ENCODE results near the gene HOXB4.
A peak's percentile ranks its signal among the peaks of the same experiment; 100 is the strongest.

HOXB4 gene

GRCh38 chr17:48615963-48616716, 38.0 kb upstream of the HOXB4 start:
- DNase-seq (ENCODE audit: low read depth): no peak
- TF ChIP-seq POLR2A (IDR thresholded peaks at IDR 0.05; ENCODE audit: extremely low read depth, insufficient read length): no peak
- TF ChIP-seq CTCF (IDR thresholded peaks at IDR 0.05; ENCODE audit: low read depth, low read length): no peak
- TF ChIP-seq MAX (IDR thresholded peaks at IDR 0.05; ENCODE audit: low read depth, low read length): no peak
- no peak for TF ChIP-seq MYC (IDR thresholded peaks at IDR 0.05; ENCODE audit: low read depth, low read length)
- no peak overlapping the region for H3K4me3 ChIP-seq (ENCODE audit: low read depth, low read length)

- no peak within 1 kb of the TSS for H3K4me3 ChIP-seq (ENCODE audit: low read depth, low read length)
- no peak for DNase-seq (ENCODE audit: low read depth)
- TF ChIP-seq CTCF (IDR thresholded peaks at IDR 0.05; ENCODE audit: low read depth, low read length) (no peak), MAX (IDR thresholded peaks at IDR 0.05; ENCODE audit: low read depth, low read length) (no peak), MYC (IDR thresholded peaks at IDR 0.05; ENCODE audit: low read depth, low read length) (no peak), POLR2A (IDR thresholded peaks at IDR 0.05; ENCODE audit: extremely low read depth, insufficient read length) (no peak)
These were observed 37.2 kb upstream of the HOXB4 start, which contains the start of gene HOXB8 for GRCh38 chr17:48615047-48615962. TSS of gene HOXB8 (minus strand) at chr17:48615292. CDS start at chr17:48614704, 588 bp downstream.

- H3K4me3 ChIP-seq (ENCODE audit: low read depth, low read length): no peak overlapping the region
- no peak for DNase-seq (ENCODE audit: low read depth)
- TF ChIP-seq MYC (IDR thresholded peaks at IDR 0.05; ENCODE audit: low read depth, low read length) (no peak), CTCF (IDR thresholded peaks at IDR 0.05; ENCODE audit: low read depth, low read length) (no peak), POLR2A (IDR thresholded peaks at IDR 0.05; ENCODE audit: extremely low read depth, insufficient read length) (no peak), MAX (IDR thresholded peaks at IDR 0.05; ENCODE audit: low read depth, low read length) (no peak)
These were observed 35.9 kb upstream of the HOXB4 start for GRCh38 chr17:48613862-48614694.

GRCh38 chr17:48612854-48613691, 34.9 kb upstream of the HOXB4 start:
- peak overlapping the region; percentile 1 for H3K4me3 ChIP-seq (ENCODE audit: low read depth, low read length)
- peak; percentile 56 for DNase-seq (ENCODE audit: low read depth)
- TF ChIP-seq MAX (IDR thresholded peaks at IDR 0.05; ENCODE audit: low read depth, low read length) (no peak), MYC (IDR thresholded peaks at IDR 0.05; ENCODE audit: low read depth, low read length) (no peak), POLR2A (IDR thresholded peaks at IDR 0.05; ENCODE audit: extremely low read depth, insufficient read length) (no peak), CTCF (IDR thresholded peaks at IDR 0.05; ENCODE audit: low read depth, low read length) (no peak)
